Esophagus muscularis mucosa (tissue), 4 donors: ENCODE data around the gene UBXN2A.

Experiments
- CTCF ChIP-seq, 3 experiments: fragments of 200-600 bp in 2 of 3; fragments of 450-650 bp in 1 of 3; sonication (generic) in 2 of 3; IDR thresholded peaks; one replicate each; pipeline ENCODE4 v1.5.1; 2017 to 2019; ENCODE audit warnings: antibody characterized with exemption in 3 of 3, mild to moderate bottlenecking in 2 of 3, moderate library complexity in 1 of 3
- EP300 ChIP-seq: sonication (generic); formaldehyde crosslinking; IDR thresholded peaks from one replicate; pipeline ENCODE4 v1.6.1; 2017; ENCODE audit warnings: antibody characterized with exemption
- POLR2AphosphoS5 ChIP-seq, 2 donors: sonication (generic); formaldehyde crosslinking; IDR thresholded peaks; one replicate each; pipeline ENCODE4 v1.6.1; 2017; ENCODE audit warnings: antibody characterized with exemption in 2 of 2

- no peak for TF ChIP-seq CTCF (IDR thresholded peaks at IDR 0.05)
- TF ChIP-seq EP300, result no peak
- no peak for TF ChIP-seq POLR2AphosphoS5 (IDR thresholded peaks at IDR 0.05)
Measured at GRCh38 chr2:24052951-24053350, 112.7 kb downstream of the UBXN2A start.
